Measurements from ENCODE around the gene SH2D2A.
A peak's percentile ranks its signal among the peaks of the same experiment; 100 is the strongest.

Gene SH2D2A

DNA sequence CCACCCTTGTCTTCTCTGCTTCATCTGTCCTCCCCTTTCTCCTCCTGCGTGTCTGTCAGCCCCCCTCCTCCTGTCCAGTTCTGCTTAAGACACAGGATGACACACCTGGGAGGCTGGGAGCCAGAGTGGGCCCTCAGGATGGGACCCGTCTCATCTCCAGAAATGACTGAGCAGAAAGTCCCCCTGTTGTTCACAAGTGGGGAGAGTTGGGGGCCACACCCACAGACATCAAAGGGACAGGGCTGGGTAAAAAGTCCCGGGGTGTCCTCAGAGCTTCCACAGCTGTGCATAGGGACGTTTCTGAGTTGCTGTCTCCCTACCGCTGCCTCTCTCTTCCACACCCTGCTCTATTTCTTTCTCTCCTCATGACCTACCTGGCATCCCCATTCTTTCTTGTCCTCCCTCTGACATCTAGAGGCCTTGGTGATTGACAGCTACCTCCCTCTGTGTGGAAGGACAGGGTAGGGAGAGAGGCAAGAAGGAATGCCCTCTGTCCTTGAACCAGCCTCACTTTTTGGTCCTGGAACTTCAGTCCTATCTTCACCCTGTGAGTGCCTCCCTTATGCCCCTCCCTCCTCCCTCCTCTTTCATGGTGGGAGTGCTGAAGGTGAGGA, 19.5 kb upstream of the SH2D2A start:
- H3K4me3 ChIP-seq (ENCODE audit: low read length): no peak overlapping the region
- no peaks in the 10 kb centered on the region for H3K9me3 ChIP-seq (ENCODE audit: control insufficient read depth, low read length)
- peaks cover 4% of the 10 kb centered on the region for H3K4me1 ChIP-seq (ENCODE audit: control insufficient read depth, insufficient read depth, low read length)
- no peak overlapping the region for H3K9ac ChIP-seq (ENCODE audit: low read length)
- peaks cover 54% of the 10 kb centered on the region for H3K27me3 ChIP-seq (ENCODE audit: control insufficient read depth, insufficient read depth, low read length)
- H3K36me3 ChIP-seq (ENCODE audit: control insufficient read depth, insufficient read depth, low read length): no peaks in the 10 kb centered on the region

DNA sequence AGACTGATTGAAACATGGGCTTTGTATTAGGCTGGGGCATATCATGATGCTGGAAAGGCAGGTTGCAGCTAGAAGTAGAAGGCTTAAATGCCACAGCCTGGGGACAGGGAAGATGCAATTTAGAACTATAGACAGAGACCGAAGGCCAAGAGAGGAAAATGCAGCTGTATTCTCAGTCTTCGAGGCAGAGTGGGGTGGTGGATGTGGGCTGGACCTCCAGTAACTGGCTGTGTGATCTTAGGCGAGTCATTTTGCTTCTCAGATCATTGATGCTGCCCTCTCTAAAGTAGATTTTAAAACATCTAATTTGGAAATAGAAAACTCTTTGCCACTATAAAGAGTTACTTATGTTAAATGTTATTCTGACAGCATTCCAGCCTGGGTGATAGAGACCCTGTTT, 17.7 kb upstream of the SH2D2A start:
- no peak overlapping the region for H3K9ac ChIP-seq (ENCODE audit: low read length)
- H3K27me3 ChIP-seq (ENCODE audit: control insufficient read depth, insufficient read depth, low read length): peaks cover 42% of the 10 kb centered on the region
- no peak overlapping the region for H3K4me3 ChIP-seq (ENCODE audit: low read length)
- H3K36me3 ChIP-seq (ENCODE audit: control insufficient read depth, insufficient read depth, low read length): no peaks in the 10 kb centered on the region
- peaks cover 4% of the 10 kb centered on the region for H3K4me1 ChIP-seq (ENCODE audit: control insufficient read depth, insufficient read depth, low read length)
- H3K9me3 ChIP-seq (ENCODE audit: control insufficient read depth, low read length): no peaks in the 10 kb centered on the region

DNA sequence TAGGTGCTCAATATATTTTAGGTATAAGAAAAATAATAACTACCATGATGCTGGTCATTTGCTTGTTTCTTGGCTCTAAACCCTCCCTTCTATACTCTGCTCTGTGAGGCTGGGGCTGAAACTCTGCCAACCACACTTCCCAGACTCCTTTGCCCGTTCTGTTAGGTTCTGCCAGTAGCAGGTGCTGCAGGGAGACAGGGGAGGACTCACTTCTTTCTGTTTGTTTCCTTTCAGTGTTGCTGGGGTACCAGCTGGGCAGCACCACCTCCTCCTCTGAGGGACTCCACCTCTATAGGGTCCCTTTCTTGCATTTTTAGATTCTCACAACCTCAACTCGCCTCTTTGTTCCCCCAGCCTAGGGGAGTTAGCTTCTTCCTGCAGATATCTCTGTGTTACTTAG, 17.0 kb upstream of the SH2D2A start:
- Histone ChIP-seq H3K4me3 (ENCODE audit: low read length) (no peak overlapping the region), H3K4me1 (ENCODE audit: control insufficient read depth, insufficient read depth, low read length) (peaks cover 4% of the 10 kb centered on the region), H3K27me3 (ENCODE audit: control insufficient read depth, insufficient read depth, low read length) (peaks cover 36% of the 10 kb centered on the region), H3K9ac (ENCODE audit: low read length) (no peak overlapping the region), H3K9me3 (ENCODE audit: control insufficient read depth, low read length) (no peaks in the 10 kb centered on the region), H3K36me3 (ENCODE audit: control insufficient read depth, insufficient read depth, low read length) (no peaks in the 10 kb centered on the region)

DNA sequence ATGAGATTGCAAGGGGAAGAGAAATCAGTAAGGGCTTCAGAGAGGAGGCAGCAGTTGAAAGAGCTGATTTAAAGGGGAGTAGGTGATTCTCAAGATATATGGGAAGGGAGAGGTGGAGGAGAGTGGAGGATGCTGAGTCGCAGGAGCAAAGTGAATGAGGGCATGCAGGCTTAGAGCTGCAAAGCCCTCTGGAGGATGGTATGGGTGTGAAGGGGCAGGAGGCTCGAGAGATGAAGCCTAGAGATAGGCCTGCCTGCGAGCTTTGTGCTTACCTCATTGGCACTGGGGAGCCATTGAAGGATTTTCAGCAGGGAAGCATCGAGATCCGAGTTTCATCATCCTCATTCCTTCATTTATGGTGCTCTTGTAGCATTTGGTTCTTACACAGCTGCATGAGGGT, 15.8 kb upstream of the SH2D2A start:
- Histone ChIP-seq H3K9ac (ENCODE audit: low read length) (no peak overlapping the region), H3K4me3 (ENCODE audit: low read length) (no peak overlapping the region), H3K4me1 (ENCODE audit: control insufficient read depth, insufficient read depth, low read length) (peaks cover 4% of the 10 kb centered on the region), H3K36me3 (ENCODE audit: control insufficient read depth, insufficient read depth, low read length) (no peaks in the 10 kb centered on the region), H3K27me3 (ENCODE audit: control insufficient read depth, insufficient read depth, low read length) (peaks cover 24% of the 10 kb centered on the region), H3K9me3 (ENCODE audit: control insufficient read depth, low read length) (no peaks in the 10 kb centered on the region)

DNA sequence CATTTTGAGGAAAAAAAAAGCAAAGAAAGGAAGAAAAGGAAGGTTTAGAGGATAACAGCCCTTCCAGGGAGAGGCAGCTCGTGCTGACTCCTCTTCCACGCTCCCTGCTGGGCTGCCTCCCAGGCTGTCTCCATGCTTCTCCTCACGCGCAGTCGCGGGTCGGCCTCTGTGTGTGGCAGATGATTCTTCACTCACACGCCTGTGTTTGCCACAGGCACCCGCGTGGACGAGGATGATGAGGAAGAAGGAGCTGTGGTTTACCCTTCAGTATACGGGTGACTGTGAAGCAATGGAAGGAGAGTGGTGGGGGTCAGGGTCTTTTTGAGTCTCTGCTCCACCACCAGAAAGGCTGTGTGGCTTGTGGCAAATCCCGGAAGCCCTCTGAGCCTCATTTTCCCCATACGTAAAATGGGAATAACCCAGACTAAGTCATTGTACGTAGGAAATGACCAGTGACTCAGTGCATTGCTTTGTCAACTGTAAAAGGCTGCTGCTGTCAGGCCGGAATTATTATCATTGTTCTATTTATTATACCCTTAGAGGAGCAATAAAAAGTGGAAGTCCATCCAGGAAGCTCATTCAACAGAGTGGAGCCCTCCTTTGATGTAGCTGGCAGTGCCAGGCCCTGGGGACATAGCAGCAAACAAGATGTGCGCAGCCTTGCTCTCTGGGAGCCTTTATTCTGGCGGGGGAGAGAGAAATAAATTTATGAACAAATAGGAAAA, 11.9 kb upstream of the SH2D2A start:
- no peak overlapping the region for H3K9ac ChIP-seq (ENCODE audit: low read length)
- H3K9me3 ChIP-seq (ENCODE audit: control insufficient read depth, low read length): no peaks in the 10 kb centered on the region
- H3K36me3 ChIP-seq (ENCODE audit: control insufficient read depth, insufficient read depth, low read length): no peaks in the 10 kb centered on the region
- peaks cover 8% of the 10 kb centered on the region for H3K27me3 ChIP-seq (ENCODE audit: control insufficient read depth, insufficient read depth, low read length)
- H3K4me3 ChIP-seq (ENCODE audit: low read length): no peak overlapping the region
- H3K4me1 ChIP-seq (ENCODE audit: control insufficient read depth, insufficient read depth, low read length): no peaks in the 10 kb centered on the region

DNA sequence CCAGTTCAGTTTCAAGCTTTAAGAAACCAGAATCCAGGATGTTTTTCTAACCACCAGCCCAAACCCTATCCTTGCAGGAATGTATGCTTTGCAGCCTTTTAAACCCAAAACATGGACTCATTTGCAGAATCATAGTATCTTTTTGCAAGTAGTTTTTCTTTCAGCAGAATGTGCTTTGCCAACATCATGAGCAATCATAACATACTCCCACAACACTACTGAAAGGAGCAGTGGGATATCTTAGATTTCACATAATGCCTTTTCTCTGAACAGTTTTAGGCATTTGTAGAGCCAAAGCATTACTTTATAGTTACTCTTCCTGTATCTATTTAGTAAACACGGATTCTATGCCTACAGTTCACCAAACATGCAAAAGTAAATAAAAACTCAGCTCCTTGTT, 10.0 kb upstream of the SH2D2A start:
- H3K36me3 ChIP-seq (ENCODE audit: control insufficient read depth, insufficient read depth, low read length): no peaks in the 10 kb centered on the region
- H3K27me3 ChIP-seq (ENCODE audit: control insufficient read depth, insufficient read depth, low read length): peaks cover 17% of the 10 kb centered on the region
- no peaks in the 10 kb centered on the region for H3K4me1 ChIP-seq (ENCODE audit: control insufficient read depth, insufficient read depth, low read length)
- no peaks in the 10 kb centered on the region for H3K9me3 ChIP-seq (ENCODE audit: control insufficient read depth, low read length)
- H3K4me3 ChIP-seq (ENCODE audit: low read length): no peak overlapping the region
- no peak overlapping the region for H3K9ac ChIP-seq (ENCODE audit: low read length)

DNA sequence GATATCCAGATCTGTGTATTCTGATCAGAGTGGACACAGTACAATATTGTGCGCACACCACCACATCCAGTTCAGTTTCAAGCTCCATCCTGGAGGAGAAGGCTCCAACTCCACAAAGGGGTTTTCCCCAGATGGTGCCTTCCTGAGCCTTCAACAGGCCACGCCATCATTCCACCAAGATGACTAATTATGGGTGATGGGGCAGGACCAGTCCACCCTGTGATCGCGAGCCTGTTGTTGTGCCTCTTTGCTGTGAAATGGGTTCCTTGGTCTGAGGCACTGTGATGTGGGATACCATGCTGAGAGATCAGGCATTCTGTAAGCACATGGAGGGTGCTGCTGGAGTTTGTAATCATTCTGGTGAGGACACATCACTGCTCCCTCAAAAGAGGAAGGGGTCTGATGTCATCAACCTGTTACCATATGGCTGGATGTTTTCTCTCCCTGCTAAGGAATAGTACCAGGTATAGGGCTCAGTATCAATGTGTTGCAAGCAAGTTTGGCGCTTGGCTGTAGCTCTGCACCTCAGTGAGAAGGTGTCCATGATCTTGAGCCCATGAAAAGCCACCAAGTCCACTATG, 6.7 kb upstream of the SH2D2A start:
- no peaks in the 10 kb centered on the region for H3K4me1 ChIP-seq (ENCODE audit: control insufficient read depth, insufficient read depth, low read length)
- H3K36me3 ChIP-seq (ENCODE audit: control insufficient read depth, insufficient read depth, low read length): no peaks in the 10 kb centered on the region
- H3K4me3 ChIP-seq (ENCODE audit: low read length): no peak overlapping the region
- H3K9ac ChIP-seq (ENCODE audit: low read length): no peak overlapping the region
- peaks cover 12% of the 10 kb centered on the region for H3K27me3 ChIP-seq (ENCODE audit: control insufficient read depth, insufficient read depth, low read length)
- H3K9me3 ChIP-seq (ENCODE audit: control insufficient read depth, low read length): no peaks in the 10 kb centered on the region

DNA sequence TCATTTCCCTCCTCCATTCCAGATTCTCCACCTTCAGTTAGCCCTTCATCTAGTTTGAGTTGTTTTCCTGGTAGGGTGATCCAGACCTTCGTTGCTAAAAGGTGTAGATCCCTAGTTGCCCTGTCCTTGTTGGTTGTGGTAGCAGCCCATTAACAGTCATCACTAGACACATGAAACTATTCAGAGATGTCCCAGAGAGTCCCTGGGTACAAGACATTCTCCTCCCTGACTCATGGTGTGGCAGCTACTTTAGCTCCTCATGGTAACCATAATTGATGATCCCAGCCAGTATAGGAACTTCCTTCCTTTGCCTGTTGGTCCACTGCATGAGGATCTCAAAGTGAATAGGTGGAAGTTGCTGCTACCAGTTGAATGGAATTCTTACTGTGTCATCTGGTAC, 6.0 kb upstream of the SH2D2A start:
- H3K4me1 ChIP-seq (ENCODE audit: control insufficient read depth, insufficient read depth, low read length): no peaks in the 10 kb centered on the region
- H3K36me3 ChIP-seq (ENCODE audit: control insufficient read depth, insufficient read depth, low read length): no peaks in the 10 kb centered on the region
- no peaks in the 10 kb centered on the region for H3K9me3 ChIP-seq (ENCODE audit: control insufficient read depth, low read length)
- no peak overlapping the region for H3K4me3 ChIP-seq (ENCODE audit: low read length)
- H3K27me3 ChIP-seq (ENCODE audit: control insufficient read depth, insufficient read depth, low read length): peaks cover 12% of the 10 kb centered on the region
- H3K9ac ChIP-seq (ENCODE audit: low read length): no peak overlapping the region

DNA sequence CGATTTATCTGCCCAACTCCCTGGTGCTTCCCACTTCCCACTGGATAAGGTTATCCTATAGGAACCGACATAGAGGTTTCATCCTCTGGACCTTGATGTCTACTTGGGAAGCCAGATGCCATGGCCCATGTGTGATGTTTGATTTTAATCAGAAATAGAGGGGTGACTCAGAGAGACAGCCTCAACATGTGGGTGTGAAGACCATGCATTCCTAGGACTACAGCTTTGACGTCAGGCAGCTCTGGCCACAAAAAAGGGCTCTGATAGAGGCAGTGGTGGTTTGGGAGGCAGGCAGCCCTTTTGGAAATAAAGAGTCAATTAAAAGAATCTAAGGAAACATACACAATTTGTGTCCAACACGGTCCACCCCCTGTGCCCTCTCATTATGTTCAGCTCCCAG, 5.2 kb upstream of the SH2D2A start:
- Histone ChIP-seq H3K4me3 (ENCODE audit: low read length) (no peak overlapping the region), H3K27me3 (ENCODE audit: control insufficient read depth, insufficient read depth, low read length) (peaks cover 12% of the 10 kb centered on the region), H3K36me3 (ENCODE audit: control insufficient read depth, insufficient read depth, low read length) (no peaks in the 10 kb centered on the region), H3K9ac (ENCODE audit: low read length) (no peak overlapping the region), H3K9me3 (ENCODE audit: control insufficient read depth, low read length) (no peaks in the 10 kb centered on the region), H3K4me1 (ENCODE audit: control insufficient read depth, insufficient read depth, low read length) (no peaks in the 10 kb centered on the region)

DNA sequence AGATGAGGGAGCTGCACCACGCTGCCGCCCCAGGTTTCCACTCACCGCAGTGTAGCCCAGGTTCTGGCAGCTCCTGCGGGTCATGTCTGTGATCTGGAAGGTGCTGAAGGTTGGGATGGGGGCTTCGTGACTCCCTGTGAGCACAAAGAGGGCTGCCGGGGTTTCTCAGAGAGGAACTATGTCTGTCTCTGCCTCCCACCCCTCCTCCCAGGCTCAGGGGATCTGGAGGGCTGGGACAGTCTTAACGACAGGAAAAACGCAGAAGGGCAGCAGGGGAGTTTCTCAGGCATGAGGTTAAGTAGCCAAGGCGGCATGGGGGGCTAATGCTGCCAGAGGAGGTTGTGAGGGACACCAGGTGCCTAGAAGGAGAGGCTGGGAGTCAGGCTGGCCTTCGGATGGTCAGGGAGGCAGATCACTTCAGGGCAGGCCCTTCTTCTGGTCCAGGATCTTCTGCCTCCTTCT, 656 bp downstream of the SH2D2A start:
- Histone ChIP-seq H3K4me1 (ENCODE audit: control insufficient read depth, insufficient read depth, low read length) (peaks cover 26% of the 10 kb centered on the region), H3K4me3 (ENCODE audit: low read length) (no peak overlapping the region), H3K9ac (ENCODE audit: low read length) (peak overlapping the region; percentile 3), H3K9me3 (ENCODE audit: control insufficient read depth, low read length) (no peaks in the 10 kb centered on the region), H3K36me3 (ENCODE audit: control insufficient read depth, insufficient read depth, low read length) (no peaks in the 10 kb centered on the region), H3K27me3 (ENCODE audit: control insufficient read depth, insufficient read depth, low read length) (peaks cover 8% of the 10 kb centered on the region)

DNA sequence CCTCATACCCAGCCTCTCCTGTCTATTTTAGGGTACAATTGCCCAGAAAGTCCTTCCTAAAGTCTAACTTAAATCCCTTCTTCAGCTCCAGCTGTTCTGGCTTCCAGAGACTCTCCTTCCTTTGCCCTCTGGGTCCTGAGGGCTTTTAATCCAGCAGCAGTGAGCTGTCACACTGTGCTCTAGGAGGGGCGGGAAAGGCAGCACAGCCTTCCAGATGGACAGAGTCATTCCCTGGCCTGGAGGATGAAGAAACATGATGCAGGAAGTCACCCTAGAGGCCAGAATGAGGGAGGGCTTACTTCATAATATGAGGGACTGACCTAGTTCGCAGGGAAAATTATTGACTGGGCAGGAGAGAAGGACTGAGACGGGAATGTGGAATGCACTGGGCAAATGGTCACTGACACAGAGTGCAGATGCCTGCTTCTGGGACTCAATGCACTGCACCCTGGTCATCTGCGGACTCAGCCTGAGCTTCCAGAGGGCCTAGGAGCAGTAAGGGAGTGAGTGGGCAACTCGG, 1.3 kb downstream of the SH2D2A start:
- H3K4me1 ChIP-seq (ENCODE audit: control insufficient read depth, insufficient read depth, low read length): peaks cover 26% of the 10 kb centered on the region
- H3K9me3 ChIP-seq (ENCODE audit: control insufficient read depth, low read length): no peaks in the 10 kb centered on the region
- peaks cover 8% of the 10 kb centered on the region for H3K27me3 ChIP-seq (ENCODE audit: control insufficient read depth, insufficient read depth, low read length)
- H3K9ac ChIP-seq (ENCODE audit: low read length): no peak overlapping the region
- no peaks in the 10 kb centered on the region for H3K36me3 ChIP-seq (ENCODE audit: control insufficient read depth, insufficient read depth, low read length)
- no peak overlapping the region for H3K4me3 ChIP-seq (ENCODE audit: low read length)

DNA sequence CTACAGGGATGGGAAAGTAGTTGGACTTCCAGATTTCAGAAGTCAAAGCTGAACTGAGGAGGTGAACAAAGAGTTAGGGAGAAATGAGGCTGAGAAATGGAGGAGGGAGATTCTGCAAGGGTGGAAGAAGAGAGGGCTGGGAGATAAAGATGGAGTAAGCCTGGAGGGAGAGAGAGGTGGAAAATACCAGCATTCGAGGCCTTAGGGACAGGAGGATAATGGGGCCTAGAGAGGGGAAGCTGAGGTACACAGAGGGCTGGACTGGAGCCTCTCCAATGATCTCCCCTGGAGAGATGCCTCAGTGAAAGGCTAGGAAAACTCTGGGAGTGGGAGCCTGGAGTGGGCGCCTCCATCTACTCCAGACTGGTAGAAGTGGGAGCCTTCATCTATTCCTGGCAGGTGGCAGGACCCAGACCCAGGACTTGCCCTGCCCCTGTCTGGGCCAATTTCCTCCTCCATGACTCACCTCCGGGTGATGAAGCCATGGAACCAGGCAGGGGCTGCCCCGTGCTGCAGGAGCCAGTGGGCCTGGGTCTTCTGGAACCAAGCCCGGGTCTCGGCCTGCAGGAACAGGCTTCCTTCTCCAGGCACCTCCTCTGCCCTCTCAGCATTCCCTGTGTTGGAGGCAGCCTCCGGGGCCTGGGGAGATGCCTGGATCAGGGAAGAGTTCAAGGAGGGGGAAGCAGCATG, 1.9 kb downstream of the SH2D2A start:
- Histone ChIP-seq H3K4me1 (ENCODE audit: control insufficient read depth, insufficient read depth, low read length) (peaks cover 26% of the 10 kb centered on the region), H3K4me3 (ENCODE audit: low read length) (no peak overlapping the region), H3K9me3 (ENCODE audit: control insufficient read depth, low read length) (no peaks in the 10 kb centered on the region), H3K27me3 (ENCODE audit: control insufficient read depth, insufficient read depth, low read length) (peaks cover 8% of the 10 kb centered on the region), H3K9ac (ENCODE audit: low read length) (peak overlapping the region; percentile 60), H3K36me3 (ENCODE audit: control insufficient read depth, insufficient read depth, low read length) (no peaks in the 10 kb centered on the region)
